ENCODE results near the gene GNAI3.

Gene GNAI3

DNA sequence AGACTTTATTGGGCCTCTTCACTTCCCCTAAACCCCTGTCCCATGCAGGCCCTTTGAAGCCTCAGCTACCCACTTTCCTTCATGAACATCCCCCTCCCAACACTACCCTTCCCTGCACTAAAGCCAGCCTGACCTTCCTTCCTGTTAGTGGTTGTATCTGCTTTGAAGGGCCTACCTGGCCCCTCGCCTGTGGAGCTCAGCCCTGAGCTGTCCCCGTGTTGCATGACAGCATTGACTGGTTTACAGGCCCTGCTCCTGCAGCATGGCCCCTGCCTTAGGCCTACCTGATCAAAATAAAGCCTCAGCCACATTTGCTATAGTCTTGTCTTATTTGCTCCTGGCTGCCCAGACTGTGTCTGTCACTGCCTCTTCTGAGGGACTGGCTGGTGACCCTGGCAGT lies 113.0 kb downstream of the GNAI3 start:
- DNase-seq (ENCODE audit: low read depth): no peak

DNA sequence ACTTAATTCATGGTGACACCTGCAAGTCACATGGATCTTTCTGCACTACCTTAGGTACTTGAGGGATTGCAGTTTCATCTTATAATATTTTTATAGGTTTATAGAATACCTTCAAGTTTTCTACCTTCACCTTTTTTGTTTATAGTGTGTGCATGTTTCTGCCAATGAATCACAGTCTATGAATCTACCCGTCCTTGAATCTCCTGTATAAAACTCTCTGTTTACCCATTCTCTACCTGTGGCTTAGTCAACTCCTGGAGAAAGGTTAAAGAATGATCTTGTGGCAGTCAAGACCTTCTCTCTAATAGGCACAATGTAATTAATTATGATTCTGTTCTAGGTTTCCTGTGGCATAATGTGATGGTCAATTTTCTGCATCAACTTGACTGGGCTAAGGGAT lies 116.3 kb downstream of the GNAI3 start:
- no peak for DNase-seq (ENCODE audit: low read depth)

DNA sequence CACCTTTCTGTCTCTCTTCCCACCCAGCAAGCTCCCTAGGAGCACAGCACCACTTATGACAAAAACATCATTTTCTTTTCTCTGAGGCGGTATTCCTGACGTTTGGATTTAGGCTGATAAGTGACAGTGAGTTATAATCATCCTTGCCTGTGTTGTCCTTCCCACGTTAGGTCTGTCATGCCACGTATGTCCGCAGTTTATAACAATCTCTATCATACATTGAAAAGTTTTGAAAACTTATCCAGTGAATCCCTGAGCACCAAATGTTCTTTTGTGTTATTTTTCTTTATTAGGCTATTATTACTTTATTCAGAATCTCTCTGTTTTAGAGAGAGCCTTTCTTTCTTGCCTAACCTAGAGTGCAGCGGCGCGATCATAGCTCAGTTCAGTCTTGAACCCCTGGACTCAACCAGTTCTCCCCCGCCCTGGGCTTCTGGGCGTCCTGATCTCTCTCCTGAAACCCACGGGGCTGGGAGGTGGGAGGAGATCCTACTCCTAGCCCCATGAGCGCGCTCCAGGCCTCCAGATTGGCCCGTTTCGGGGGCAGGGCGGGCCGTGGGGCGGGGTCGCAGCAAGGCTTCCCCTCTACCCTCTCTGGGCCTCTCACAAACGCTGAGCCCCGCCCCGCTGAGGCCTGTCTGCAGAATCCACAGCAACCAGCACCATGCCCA lies 119.2 kb downstream of the GNAI3 start, which contains the start of gene GSTM2:
Gene GSTM2 (plus strand): TSS at position 606 of the 671 bp plus-strand sequence. CDS start 59 bp downstream, at position 665.
- DNase-seq (ENCODE audit: low read depth): peak; percentile 86
